H7 (cell line): ENCODE results near the gene KCTD16. TPM values are rescaled to one million over a fixed set of nuclear protein-coding genes. Genes with fewer than 3 reads are reported as not detected.

Experiments
- DNase-seq: peaks from one replicate; pipeline ENCODE4 v3.0.0; 2012
- H3K27me3 ChIP-seq: 2 replicates; pipeline ENCODE4 v1.6.0; 2011; ENCODE audit warnings: mild to moderate bottlenecking, low read length; ENCODE audit not compliant: control insufficient read depth, insufficient read depth
- H3K36me3 ChIP-seq: replicated peaks from 2 replicates; pipeline ENCODE4 v1.5.1; 2011; ENCODE audit warnings: low read length; ENCODE audit not compliant: control insufficient read depth, insufficient read depth
- H3K4me3 ChIP-seq: 2 replicates; pipeline ENCODE4 v1.5.1; 2011; ENCODE audit warnings: low read depth, mild to moderate bottlenecking, control low read depth, low read length, moderate library complexity; ENCODE audit not compliant: insufficient read depth
- total RNA-seq: library from RNA; depleted of rRNA; stranded (reverse); fragments of >200 nt; shearing (Covaris generic); gene quantifications from 2 replicates; pipeline ENCODE4 v1.2.3, GENCODE V29; 2014

The KCTD16 gene
- total RNA-seq, 1 experiment from 2014 or later = not detected

DNA sequence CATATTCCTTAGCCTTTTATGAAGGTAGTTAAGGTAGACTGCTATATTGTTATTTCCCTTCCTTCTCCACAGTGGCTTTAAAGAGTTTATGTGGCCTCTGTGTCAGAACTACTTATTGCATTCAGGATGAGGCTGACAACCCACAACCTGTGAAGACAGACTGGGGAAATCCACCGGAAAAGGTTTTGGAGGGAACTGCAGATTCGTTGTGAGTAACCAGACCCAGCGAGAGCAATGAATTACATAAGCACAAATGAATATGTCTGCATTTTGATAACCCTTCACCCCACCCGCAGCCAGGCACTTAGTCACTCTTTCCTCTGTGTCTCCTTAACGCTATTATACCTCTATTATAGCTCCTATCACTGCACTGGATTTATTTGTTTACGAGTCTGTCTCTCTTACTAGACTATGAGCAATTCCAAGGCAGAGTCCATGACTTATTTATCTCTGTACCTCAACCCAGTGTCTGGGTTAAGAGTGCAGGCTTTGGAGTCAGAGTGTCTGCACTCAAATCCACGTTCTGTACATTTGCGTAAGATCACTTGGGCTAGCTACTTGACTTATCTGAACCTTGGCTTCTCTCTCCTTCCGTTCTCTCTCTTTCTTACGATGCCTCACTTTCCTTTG is 19.2 kb downstream of the KCTD16 start:
- no peaks in the 10 kb centered on the region for H3K36me3 ChIP-seq
- H3K27me3 ChIP-seq = no peaks in the 10 kb centered on the region
- no peak for DNase-seq
- H3K4me3 ChIP-seq = no peak overlapping the region

DNA sequence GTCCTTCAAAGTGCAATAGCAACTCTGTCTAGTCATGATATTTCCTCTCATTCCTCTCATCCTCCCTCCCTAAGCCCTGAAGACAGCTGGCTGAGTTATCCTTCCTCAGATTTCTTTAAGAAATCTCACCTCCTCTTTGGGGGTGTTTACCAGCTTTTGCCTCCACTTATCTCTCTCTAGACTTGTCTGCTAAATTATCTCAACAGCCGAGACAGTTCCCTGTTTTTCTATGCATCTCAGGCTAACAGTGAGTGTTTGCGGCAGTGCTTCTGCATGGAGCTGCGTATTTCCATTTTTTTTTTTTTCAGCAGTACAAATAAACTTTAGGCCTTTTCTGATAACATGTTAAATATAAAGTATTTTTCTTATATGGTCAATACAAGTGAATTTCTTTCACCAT is 20.9 kb downstream of the KCTD16 start:
- no peaks in the 10 kb centered on the region for H3K36me3 ChIP-seq
- no peaks in the 10 kb centered on the region for H3K27me3 ChIP-seq
- DNase-seq = no peak
- no peak overlapping the region for H3K4me3 ChIP-seq

DNA sequence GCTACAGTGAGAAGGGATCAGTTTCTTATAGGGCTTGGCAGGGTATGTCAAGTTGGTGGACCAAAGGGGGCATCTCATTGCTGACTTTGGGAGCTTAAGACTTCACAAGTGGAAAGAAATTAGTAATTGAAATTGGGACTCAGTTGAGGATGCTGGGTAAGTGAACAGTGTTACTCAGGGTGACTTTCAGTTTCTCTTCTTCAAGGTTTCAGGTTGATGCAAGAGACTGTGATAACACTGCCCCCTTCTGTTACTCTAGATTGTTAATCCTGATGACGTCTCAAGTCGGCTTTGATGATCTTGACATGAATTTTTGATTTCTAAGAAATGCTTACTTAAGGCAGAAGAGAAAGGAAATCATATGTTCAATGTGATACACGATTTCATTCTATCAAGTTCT is 21.3 kb downstream of the KCTD16 start:
- no peaks in the 10 kb centered on the region for H3K27me3 ChIP-seq
- H3K36me3 ChIP-seq = no peaks in the 10 kb centered on the region
- no peak overlapping the region for H3K4me3 ChIP-seq
- peak; percentile 35 for DNase-seq

DNA sequence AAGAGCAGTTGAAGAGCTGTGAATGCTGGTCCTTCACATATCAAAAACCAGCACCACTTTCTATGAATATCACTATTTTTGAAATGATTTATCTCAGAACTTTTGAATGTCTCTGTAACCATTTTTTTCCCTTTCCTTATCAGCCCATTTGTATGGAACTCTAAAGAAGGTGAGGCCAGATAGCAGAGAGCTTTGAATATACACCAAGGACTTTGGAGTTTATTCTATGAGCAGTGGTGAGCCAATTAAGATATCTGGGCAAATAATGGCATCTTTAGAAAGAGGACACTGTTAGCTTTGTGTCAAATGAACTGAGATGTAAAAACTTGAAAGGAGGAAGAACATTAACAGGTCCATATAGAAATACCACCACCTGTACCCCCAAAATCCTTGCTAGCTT is 22.0 kb downstream of the KCTD16 start:
- Histone ChIP-seq H3K4me3 (no peak overlapping the region), H3K36me3 (no peaks in the 10 kb centered on the region), H3K27me3 (no peaks in the 10 kb centered on the region)
- no peak for DNase-seq

DNA sequence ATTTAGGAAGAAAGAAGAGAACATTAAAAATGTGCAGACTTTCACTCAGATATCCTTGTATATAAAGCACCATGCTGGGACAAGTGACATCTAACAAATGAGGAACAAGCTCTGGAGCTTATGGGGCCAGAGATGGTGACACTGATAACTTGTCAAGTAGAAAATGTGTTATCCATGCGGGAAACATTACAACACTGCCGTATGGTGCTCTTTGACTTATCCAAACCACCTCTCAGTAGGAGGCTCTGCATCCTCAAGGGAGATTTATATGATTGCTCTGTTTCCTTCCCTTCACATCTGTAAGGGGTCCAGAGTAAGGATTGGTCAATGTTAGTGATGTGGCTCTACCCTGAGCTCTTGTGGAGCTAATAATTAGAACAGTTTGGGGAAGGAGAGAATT is 23.5 kb downstream of the KCTD16 start:
- no peak for DNase-seq
- H3K27me3 ChIP-seq = no peaks in the 10 kb centered on the region
- no peak overlapping the region for H3K4me3 ChIP-seq

DNA sequence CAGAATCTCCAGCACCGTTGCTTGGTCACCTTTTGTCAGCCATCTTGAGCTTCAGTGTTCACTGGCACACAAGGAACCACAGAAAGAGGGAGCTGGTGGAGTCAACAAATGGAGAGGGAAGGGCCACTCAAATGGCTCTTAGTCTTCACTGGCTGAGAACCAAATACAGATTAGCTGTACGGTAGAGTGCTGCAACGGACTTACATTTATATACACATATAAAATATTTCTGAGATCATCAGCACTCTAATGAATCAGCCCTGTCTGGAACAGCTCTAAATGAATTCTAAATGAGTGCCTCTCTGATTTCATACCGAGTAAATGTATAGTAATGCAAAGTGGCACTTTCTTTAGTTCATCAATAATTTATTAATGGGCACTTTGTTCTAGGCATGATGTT is 24.8 kb downstream of the KCTD16 start:
- DNase-seq = no peak

More for the DNA sequence above, 23.5 kb downstream of the KCTD16 start:
- no peaks in the 10 kb centered on the region for H3K36me3 ChIP-seq

DNA sequence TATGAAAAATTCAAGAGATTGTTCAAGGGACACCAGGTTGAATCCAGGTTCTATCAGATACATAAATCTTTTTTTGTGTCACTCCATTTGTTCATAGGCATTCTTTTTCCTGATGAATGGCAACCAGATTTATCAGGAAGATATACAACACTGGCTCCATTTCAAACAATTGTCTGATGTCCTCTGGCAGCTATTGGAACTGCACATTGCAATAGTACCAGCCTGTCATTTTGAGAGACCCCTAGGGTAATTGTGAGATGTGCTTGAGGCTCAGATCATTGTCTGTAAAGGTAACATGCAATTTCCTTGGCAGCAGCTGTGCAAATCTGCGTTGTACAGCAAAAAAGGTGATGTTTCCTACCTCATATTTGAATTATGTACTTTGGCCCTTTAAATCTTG is 25.9 kb downstream of the KCTD16 start:
- no peaks in the 10 kb centered on the region for H3K27me3 ChIP-seq
- H3K4me3 ChIP-seq = no peak overlapping the region
- H3K36me3 ChIP-seq = no peaks in the 10 kb centered on the region
- DNase-seq = no peak

More for the DNA sequence above, 24.8 kb downstream of the KCTD16 start:
- no peaks in the 10 kb centered on the region for H3K36me3 ChIP-seq
- no peaks in the 10 kb centered on the region for H3K27me3 ChIP-seq
- no peak overlapping the region for H3K4me3 ChIP-seq

DNA sequence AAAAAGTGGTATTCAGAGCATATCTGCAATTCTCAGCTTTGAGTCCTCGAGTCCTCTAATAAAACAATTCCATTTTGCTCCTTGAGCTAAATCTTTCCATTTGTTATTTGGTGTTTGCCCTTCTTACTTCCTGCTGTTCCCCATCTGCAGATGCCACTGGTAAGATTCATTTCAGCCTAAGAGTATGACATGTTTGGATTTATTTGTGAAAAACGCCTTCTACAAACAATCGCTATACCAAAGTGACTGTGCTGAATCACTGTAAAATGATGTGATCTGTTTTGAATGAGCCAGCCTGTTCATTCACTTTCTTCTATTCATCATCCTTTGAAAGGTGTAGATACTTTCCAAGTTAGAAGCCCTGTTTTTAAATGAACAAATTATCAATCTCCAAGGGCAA is 27.7 kb downstream of the KCTD16 start:
- no peak overlapping the region for H3K4me3 ChIP-seq
- DNase-seq = no peak
- no peaks in the 10 kb centered on the region for H3K27me3 ChIP-seq
- no peaks in the 10 kb centered on the region for H3K36me3 ChIP-seq

DNA sequence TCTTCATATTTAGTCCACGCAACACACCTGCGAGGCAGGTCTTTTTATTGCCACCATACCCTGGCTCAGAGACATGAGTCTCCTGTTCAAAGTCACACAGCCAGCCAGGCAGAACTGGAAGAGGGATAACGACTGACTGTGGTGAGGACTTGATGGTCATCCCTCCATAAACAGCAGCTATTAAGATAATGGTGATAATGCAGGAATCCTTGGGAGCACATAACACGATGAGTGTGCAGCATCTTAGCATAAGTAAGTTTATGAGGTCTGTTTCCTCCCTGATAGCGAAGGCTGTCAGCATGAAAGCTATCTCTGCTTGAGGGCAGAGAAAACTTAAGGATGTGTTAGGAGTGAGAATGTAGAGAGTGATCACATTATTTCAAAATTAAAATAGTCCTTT is 30.9 kb downstream of the KCTD16 start:
- H3K4me3 ChIP-seq = no peak overlapping the region
- H3K36me3 ChIP-seq = no peaks in the 10 kb centered on the region
- peaks cover 13% of the 10 kb centered on the region for H3K27me3 ChIP-seq
- no peak for DNase-seq

DNA sequence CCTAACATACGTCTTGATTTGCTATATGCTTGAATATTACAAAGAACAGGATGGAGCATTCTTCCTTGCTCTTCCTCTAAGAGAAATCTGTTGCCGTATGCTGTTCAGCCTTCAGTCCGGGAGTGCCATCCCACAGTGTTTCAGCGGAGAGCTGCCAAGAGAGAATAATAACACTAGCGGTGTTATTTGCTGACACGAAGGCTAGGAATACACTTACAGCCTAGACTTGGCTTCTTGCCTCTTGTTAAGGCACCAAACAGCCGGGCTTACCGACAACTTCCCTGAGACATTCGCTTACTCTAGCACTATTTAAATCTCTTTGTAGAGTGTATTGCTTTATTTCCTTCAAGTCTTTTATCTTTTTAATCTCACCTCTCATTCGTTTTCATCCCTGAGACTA is 31.4 kb downstream of the KCTD16 start:
- no peak for DNase-seq
- H3K36me3 ChIP-seq = no peaks in the 10 kb centered on the region
- peaks cover 17% of the 10 kb centered on the region for H3K27me3 ChIP-seq
- no peak overlapping the region for H3K4me3 ChIP-seq

DNA sequence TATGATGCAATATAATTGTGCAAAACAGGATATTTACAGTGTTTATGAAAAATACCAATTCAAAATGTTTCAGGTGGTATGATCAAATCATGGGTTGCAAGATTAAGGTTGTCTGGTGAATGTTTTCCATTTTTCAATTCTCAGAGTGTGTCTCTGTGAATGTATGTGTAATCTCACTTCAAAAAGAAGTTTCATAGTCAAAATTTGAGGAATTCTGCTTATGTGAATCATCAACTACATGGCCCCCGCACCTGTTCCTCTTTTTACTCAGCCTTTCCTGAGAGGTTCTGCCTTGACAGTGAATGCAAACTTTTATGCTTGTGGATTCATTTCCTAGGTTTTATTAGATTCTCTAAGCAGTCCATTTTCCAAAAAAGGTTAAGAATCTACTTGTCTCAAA is 32.1 kb downstream of the KCTD16 start:
- Histone ChIP-seq H3K27me3 (peaks cover 17% of the 10 kb centered on the region), H3K4me3 (no peak overlapping the region), H3K36me3 (no peaks in the 10 kb centered on the region)
- no peak for DNase-seq

DNA sequence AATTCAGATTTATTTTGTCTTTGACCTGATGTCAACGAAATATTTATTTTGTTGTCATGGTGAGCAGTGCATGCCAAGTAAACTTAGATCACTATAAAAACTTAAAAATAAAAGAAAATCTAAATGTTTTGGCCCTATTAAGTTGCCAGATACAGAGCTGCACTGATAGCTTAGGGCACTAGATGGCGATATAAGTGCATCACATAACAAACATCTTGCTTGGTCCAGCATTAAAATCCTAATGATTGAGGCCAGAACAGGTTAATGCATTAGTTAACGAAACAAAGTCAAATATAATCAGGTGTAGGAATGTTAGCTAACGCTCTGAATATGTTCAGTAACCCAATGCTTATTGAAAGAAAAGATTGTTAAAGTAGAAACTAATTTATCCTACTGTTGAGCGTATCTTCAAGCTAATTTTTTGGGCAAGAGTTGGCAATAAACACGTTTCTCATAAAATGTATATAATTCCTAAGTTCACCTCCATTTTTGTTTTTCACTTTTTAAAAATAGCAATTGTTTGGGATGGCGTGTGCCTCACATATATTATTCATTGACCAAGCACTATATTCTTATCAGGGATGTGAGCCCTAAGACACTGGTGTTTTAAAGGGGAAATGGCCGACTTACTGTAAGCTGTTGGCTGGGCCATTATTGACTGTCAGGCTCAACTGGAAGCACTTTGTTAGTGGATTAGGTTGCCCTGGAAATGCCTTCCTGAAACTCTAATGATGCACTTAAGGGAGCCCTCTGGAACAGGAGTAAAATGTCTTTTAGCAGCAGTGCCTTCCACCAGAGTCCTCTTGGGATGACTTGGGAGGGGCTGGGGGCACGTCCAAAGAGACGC is 33.3 kb downstream of the KCTD16 start:
- peak; percentile 26 for DNase-seq
- Histone ChIP-seq H3K4me3 (no peak overlapping the region), H3K36me3 (no peaks in the 10 kb centered on the region), H3K27me3 (peaks cover 17% of the 10 kb centered on the region)

DNA sequence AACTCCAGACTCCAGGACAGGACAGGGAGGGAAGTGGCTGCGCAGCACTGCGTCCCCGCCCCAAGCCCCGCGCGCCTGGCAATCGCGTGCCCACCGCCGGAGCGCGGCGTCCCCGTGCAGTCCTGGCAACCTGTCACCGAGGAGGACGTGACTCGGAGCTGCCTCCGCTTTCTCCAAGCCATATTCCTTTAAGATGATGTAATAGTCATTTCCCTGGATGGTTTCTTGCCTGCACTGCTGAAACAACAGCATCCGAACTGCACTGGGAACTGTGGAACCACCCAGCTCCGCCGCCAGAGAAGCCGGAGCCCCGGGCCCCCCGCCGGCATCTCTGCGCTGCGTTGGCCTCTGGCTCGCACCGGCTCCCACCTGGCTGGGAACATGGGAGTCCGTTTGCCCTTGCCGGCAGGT is 34.5 kb downstream of the KCTD16 start:
- H3K36me3 ChIP-seq = no peaks in the 10 kb centered on the region
- peaks cover 17% of the 10 kb centered on the region for H3K27me3 ChIP-seq
- peak; percentile 73 for DNase-seq
- H3K4me3 ChIP-seq = peak overlapping the region; percentile 45

DNA sequence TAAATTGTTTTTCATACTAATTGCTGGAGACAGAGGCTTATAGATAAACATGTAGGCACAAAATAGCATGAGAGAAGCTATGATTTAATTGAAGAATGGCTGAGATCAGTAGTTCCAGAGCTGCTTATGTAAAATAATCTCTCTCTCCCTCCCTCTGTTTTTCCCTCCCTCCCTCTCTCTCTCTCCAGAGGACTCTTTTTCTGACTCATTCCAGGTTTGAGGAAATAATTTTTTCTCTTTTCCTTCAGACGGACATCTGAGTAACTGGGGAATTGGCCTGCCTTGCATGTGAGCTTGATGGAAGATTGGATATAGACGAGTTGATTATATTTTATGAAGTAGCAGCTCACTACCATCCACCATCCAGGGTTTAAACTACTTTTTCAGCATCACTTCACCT is 35.5 kb downstream of the KCTD16 start:
- Histone ChIP-seq H3K36me3 (no peaks in the 10 kb centered on the region), H3K27me3 (peaks cover 17% of the 10 kb centered on the region), H3K4me3 (no peak overlapping the region)
- DNase-seq = no peak

DNA sequence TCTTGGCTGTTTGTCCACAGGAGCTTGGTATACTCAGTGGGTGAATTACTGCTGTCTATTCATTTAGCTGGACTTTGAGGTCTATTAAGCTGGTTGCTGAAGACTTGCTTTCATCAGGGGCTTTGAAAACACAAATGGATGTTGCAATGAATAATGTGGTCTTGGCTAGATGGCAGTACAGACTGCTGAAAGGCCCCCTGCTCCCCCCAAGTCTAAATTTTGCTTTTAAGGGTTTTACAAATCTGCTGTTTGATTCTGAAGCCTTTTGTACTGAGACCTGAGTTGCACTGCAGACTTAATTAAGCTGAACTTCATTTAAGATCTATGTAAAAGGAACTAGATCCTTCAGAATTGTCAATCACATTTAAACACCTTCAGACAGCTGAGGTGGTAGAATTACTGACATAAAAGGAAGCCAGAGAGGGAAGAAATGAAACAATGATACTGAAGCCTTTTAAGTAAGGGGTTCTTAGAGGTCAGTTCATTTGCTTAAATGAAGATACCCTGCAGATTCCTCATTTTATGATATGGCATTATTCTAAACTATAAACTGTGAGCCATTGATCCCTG is 37.3 kb downstream of the KCTD16 start:
- DNase-seq = no peak
- H3K36me3 ChIP-seq = no peaks in the 10 kb centered on the region
- H3K4me3 ChIP-seq = no peak overlapping the region
- H3K27me3 ChIP-seq = peaks cover 17% of the 10 kb centered on the region
